Testis (tissue), 3 donors: ENCODE results near the gene MATN1. TPM values are rescaled to one million over a fixed set of nuclear protein-coding genes. Genes with fewer than 3 reads are reported as not detected.

Experiments used
- DNase-seq: peaks from one replicate; pipeline ENCODE4 v3.0.0-alpha.2; 2019
- H3K27ac ChIP-seq, 2 donors: fragments of 200-600 bp; sonication (generic); one replicate each; pipeline ENCODE4 v1.5.1; 2019
- H3K27me3 ChIP-seq: fragments of 200-600 bp; sonication (generic); one replicate; pipeline ENCODE4 v1.5.1; 2019
- H3K36me3 ChIP-seq: fragments of 200-600 bp; sonication (generic); one replicate; pipeline ENCODE4 v1.5.1; 2017; ENCODE audit warnings: low read depth; ENCODE audit errors: missing control alignments
- H3K4me1 ChIP-seq: fragments of 200-600 bp; sonication (generic); one replicate; pipeline ENCODE4 v1.5.1; 2019
- H3K4me3 ChIP-seq, 2 donors: fragments of 200-600 bp; sonication (generic); one replicate each; pipeline ENCODE4 v1.5.1; 2017 to 2019
- H3K9me3 ChIP-seq: fragments of 200-600 bp; sonication (generic); one replicate; pipeline ENCODE4 v1.5.1; 2017
- CTCF ChIP-seq, 3 experiments: fragments of 450-650 bp in 2 of 3; fragments of 200-600 bp in 1 of 3; sonication (generic) in 1 of 3; IDR thresholded peaks; one replicate each; pipeline ENCODE4 v1.5.1; 2016 to 2019; ENCODE audit warnings: antibody characterized with exemption in 3 of 3, mild to moderate bottlenecking in 2 of 3, moderate library complexity in 1 of 3
- POLR2A ChIP-seq: fragments of 450-650 bp; IDR thresholded peaks from one replicate; pipeline ENCODE4 v1.6.1; 2017; ENCODE audit warnings: antibody characterized with exemption, mild to moderate bottlenecking, moderate library complexity
- WGBS, 2 donors: methylation state at CpG; one replicate each; pipeline ENCODE4 v1.1.5; 2018; 5-methylcytosine and 5-hydroxymethylcytosine counted together
- intact Hi-C: fragments of 100-400 bp; cut with DNase I; formaldehyde crosslinking; loops from one replicate; pipeline ENCODE4 v1.15.1; 2023; ENCODE audit warnings: low total_unique reads
- polyA plus RNA-seq: library from polyadenylated mRNA; stranded (reverse); fragments of 350-450 nt; fragmentation: Illumina TruSeq; extraction: RNeasy Lipid Tissue Mini Kit (QIAGEN cat#74804); gene quantifications from one replicate; pipeline ENCODE4 v1.2.3, GENCODE V29; 2014; ENCODE audit warnings: low read depth, low replicate concordance; ENCODE audit not compliant: insufficient read depth
- total RNA-seq, 2 donors: library from RNA; depleted of rRNA; stranded (reverse); fragments of >200 nt; gene quantifications; one replicate each; pipeline ENCODE4 v1.2.3, GENCODE V29; 2016

The MATN1 gene
- total and polyA plus RNA-seq, 3 donors from 2014 or later: 0.32 to 0.62 (median 0.55) TPM

GRCh38 chr1:30751830-30752650 is 28.7 kb upstream of the MATN1 start:
- TF ChIP-seq CTCF (IDR thresholded peaks at IDR 0.05): no peak
- no peak for TF ChIP-seq POLR2A
- H3K27ac ChIP-seq: no peak overlapping the region
- intact Hi-C loops: no loop called here
- no peaks in the 10 kb centered on the region for H3K9me3 ChIP-seq
- H3K4me1 ChIP-seq: no peaks in the 10 kb centered on the region
- no peaks in the 10 kb centered on the region for H3K36me3 ChIP-seq
- H3K27me3 ChIP-seq: no peaks in the 10 kb centered on the region
- no peak for DNase-seq
- no peak overlapping the region for H3K4me3 ChIP-seq
- WGBS, 2 donors: 86 to 94% methylated on average over 3 to 8 of the region's 8 CpGs

- no peak overlapping the region for H3K27ac ChIP-seq
- no peaks in the 10 kb centered on the region for H3K27me3 ChIP-seq
- no peaks in the 10 kb centered on the region for H3K36me3 ChIP-seq
- no peak overlapping the region for H3K4me3 ChIP-seq
- TF ChIP-seq CTCF (IDR thresholded peaks at IDR 0.05): no peak
- no peaks in the 10 kb centered on the region for H3K4me1 ChIP-seq
- H3K9me3 ChIP-seq: no peaks in the 10 kb centered on the region
- DNase-seq: no peak
- 77 to 93% methylated on average over 6 to 10 of the region's 10 CpGs for WGBS, 2 donors
- intact Hi-C loops: no loop called here
Observed at GRCh38 chr1:30750731-30751291, 27.4 kb upstream of the MATN1 start.

DNA sequence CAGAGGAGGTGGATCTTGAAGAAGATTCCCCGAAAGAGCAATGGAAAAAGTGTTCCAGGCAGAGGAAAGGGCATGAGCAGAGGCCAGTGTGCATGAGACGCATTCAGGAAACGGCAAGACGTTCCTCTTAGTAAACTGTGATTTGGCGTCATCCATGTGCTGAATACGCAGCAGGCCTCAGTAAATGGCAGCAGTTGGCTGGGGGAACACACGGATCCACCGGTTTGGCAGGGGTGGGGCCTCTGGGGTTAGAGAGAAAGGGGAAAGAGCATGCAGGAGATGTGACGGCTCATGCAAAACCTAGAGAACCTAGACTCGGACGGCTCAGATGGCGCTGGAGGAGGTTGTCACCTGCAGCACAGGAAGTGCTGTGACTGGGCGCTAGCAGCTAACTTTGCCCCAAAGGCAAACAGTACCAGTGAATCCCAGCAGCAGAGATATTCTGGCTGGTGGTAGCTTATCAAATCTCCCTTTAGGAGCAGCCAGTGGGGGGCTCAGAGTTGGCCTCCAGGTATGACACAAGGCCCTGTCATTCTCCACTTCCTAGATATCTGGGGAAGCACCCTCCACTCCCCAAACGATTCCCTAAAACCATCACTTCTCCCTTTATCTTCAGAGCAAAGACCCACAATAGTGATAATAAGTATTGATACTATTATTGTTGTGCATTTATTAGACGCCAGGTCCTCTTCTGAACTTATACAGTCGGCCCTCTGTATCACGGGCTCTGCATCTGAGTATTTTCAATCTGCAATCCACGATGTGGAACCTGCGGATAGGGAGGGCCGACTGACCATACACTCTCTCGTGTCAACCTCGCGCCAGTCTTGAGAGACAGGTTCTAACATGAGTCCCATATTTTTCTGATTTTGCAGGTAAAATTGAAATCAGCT is 26.6 kb upstream of the MATN1 start:
- Histone ChIP-seq H3K4me1 (no peaks in the 10 kb centered on the region), H3K9me3 (no peaks in the 10 kb centered on the region), H3K27ac (no peak overlapping the region), H3K4me3 (no peak overlapping the region), H3K36me3 (no peaks in the 10 kb centered on the region), H3K27me3 (no peaks in the 10 kb centered on the region)
- intact Hi-C loops: no loop called here
- TF ChIP-seq CTCF (IDR thresholded peaks at IDR 0.05) (no peak), POLR2A (no peak)
- 87% methylated on average over 23 of the region's 23 CpGs for whole genome bisulfite sequencing, 2 donors
- DNase-seq: peak; percentile 29

GRCh38 chr1:30748699-30749401 is 25.5 kb upstream of the MATN1 start:
- no peaks in the 10 kb centered on the region for H3K36me3 ChIP-seq
- TF ChIP-seq CTCF (IDR thresholded peaks at IDR 0.05) (no peak), POLR2A (no peak)
- H3K27me3 ChIP-seq: no peaks in the 10 kb centered on the region
- no peak overlapping the region for H3K4me3 ChIP-seq
- intact Hi-C loops: no loop called here
- no peaks in the 10 kb centered on the region for H3K9me3 ChIP-seq
- no peak overlapping the region for H3K27ac ChIP-seq
- 83 to 89% methylated on average over 16 of the region's 16 CpGs for WGBS, 2 donors
- DNase-seq: no peak
- H3K4me1 ChIP-seq: no peaks in the 10 kb centered on the region
